ENCODE measurements around the gene CABP7.

CABP7 gene

DNA sequence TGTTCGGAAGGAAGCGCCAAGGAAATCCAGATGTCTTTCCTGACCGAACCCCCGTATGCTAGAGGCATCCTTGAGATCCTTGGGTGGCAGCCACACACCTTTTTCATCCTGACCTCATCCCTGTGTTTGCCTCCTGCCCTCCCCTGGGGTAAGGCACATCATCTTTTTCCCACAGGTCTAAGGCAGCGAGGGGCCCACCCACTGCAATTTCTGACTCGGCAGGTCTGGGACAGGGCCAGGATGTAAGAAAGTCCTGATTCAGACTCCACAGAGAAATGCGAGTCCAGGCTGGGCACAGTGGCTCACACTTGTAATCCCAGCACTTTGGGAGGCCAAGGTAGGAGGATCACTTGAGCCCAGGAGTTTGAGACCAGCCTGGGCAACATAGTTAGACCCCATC, 36.5 kb downstream of the CABP7 start:
- no peaks in the 10 kb centered on the region for H3K36me3 ChIP-seq (ENCODE audit: control insufficient read depth, low read length)
- H4K20me1 ChIP-seq (ENCODE audit: control insufficient read depth, insufficient read depth, low read depth, low read length) = no peaks in the 10 kb centered on the region
- H3K27ac ChIP-seq (ENCODE audit: low read depth, low read length) = no peak overlapping the region
- no peak overlapping the region for H3K4me3 ChIP-seq (ENCODE audit: low read length)
- no peaks in the 10 kb centered on the region for H3F3A ChIP-seq (ENCODE audit: control insufficient read depth, insufficient read depth)
- H3K9me3 ChIP-seq (ENCODE audit: control insufficient read depth, insufficient read depth, low read length) = no peaks in the 10 kb centered on the region
- no peaks in the 10 kb centered on the region for H3K4me1 ChIP-seq (ENCODE audit: control insufficient read depth, low read length)
- H3K4me2 ChIP-seq (ENCODE audit: low read length) = no peak overlapping the region
- TF ChIP-seq, protein P1, sequence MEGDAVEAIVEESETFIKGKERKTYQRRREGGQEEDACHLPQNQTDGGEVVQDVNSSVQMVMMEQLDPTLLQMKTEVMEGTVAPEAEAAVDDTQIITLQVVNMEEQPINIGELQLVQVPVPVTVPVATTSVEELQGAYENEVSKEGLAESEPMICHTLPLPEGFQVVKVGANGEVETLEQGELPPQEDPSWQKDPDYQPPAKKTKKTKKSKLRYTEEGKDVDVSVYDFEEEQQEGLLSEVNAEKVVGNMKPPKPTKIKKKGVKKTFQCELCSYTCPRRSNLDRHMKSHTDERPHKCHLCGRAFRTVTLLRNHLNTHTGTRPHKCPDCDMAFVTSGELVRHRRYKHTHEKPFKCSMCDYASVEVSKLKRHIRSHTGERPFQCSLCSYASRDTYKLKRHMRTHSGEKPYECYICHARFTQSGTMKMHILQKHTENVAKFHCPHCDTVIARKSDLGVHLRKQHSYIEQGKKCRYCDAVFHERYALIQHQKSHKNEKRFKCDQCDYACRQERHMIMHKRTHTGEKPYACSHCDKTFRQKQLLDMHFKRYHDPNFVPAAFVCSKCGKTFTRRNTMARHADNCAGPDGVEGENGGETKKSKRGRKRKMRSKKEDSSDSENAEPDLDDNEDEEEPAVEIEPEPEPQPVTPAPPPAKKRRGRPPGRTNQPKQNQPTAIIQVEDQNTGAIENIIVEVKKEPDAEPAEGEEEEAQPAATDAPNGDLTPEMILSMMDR (IDR thresholded peaks at IDR 0.05; ENCODE audit: low read depth, low read length, poor library complexity, severe bottlenecking) = no peak
- TF ChIP-seq EZH2phosphoT487 (IDR thresholded peaks at IDR 0.05; ENCODE audit: borderline replicate concordance, low read length) = no peak
- no peaks in the 10 kb centered on the region for H3K27me3 ChIP-seq (ENCODE audit: control insufficient read depth, low read length)
- H3K79me2 ChIP-seq (ENCODE audit: control insufficient read depth, low read length) = no peaks in the 10 kb centered on the region
- no peaks in the 10 kb centered on the region for H3K9me2 ChIP-seq (replicated peaks; ENCODE audit: control insufficient read depth, low read length)

DNA sequence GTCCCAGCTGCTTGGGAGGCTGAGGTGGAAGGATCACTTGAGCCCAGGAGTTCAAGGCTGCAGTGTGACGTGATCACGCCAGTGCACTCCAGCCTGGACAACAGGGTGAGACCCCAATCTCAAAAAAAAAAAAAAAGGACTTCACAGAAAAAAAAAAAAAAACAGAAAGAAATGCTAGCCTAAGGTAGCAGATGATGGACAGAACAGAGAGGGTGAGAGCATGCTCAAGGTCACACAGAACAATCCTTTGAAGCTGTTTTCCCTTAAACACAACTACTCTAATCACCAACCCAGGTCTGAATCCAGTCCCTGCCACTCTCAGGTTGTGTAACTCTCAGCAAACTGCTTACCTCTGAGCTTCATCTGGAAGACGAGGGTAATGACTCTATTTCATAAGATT, 37.3 kb downstream of the CABP7 start:
- no peaks in the 10 kb centered on the region for H3F3A ChIP-seq (ENCODE audit: control insufficient read depth, insufficient read depth)
- TF ChIP-seq, protein P1 (IDR thresholded peaks at IDR 0.05; ENCODE audit: low read depth, low read length, poor library complexity, severe bottlenecking) = no peak
- no peak for TF ChIP-seq EZH2phosphoT487 (IDR thresholded peaks at IDR 0.05; ENCODE audit: borderline replicate concordance, low read length)

DNA sequence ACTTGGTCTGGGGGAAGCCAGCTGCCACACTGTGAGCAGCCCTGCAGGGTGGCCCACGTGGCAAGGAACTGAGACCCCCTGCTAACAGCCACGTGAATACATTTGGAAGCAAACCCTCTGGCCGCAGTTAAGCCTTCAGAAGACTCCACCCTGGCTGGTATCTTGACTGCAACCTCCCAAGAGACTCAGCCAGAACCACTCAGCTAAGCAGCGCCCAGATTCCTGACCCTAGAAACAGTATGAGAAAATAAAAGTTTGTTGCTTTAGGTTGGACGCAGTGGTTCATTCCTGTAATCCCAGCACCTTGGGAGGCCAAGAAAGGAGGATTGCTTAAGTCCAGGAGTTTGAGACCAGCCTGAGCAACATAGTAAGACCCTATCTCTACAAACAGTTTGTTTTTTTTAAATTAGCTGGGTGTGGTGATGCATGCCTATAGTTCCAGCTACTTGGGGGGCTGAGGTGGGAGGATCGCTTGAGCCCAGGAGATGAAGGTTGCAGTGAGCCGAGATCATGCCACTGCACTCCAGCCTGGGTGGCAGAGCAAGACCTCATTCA, 38.3 kb downstream of the CABP7 start:
- Histone ChIP-seq H3K27ac (ENCODE audit: low read depth, low read length) (no peak overlapping the region), H3K79me2 (ENCODE audit: control insufficient read depth, low read length) (no peaks in the 10 kb centered on the region), H3K9me3 (ENCODE audit: control insufficient read depth, insufficient read depth, low read length) (no peaks in the 10 kb centered on the region), H4K20me1 (ENCODE audit: control insufficient read depth, insufficient read depth, low read depth, low read length) (no peaks in the 10 kb centered on the region), H3K9me2 (replicated peaks; ENCODE audit: control insufficient read depth, low read length) (no peaks in the 10 kb centered on the region), H3K27me3 (ENCODE audit: control insufficient read depth, low read length) (no peaks in the 10 kb centered on the region), H3K4me2 (ENCODE audit: low read length) (no peak overlapping the region), H3K4me1 (ENCODE audit: control insufficient read depth, low read length) (no peaks in the 10 kb centered on the region), H3K36me3 (ENCODE audit: control insufficient read depth, low read length) (no peaks in the 10 kb centered on the region), H3F3A (ENCODE audit: control insufficient read depth, insufficient read depth) (no peaks in the 10 kb centered on the region), H3K4me3 (ENCODE audit: low read length) (no peak overlapping the region)
- TF ChIP-seq, protein P1 (IDR thresholded peaks at IDR 0.05; ENCODE audit: low read depth, low read length, poor library complexity, severe bottlenecking) = no peak
- TF ChIP-seq EZH2phosphoT487 (IDR thresholded peaks at IDR 0.05; ENCODE audit: borderline replicate concordance, low read length) = no peak

More for the DNA sequence above, 37.3 kb downstream of the CABP7 start:
- no peaks in the 10 kb centered on the region for H3K9me3 ChIP-seq (ENCODE audit: control insufficient read depth, insufficient read depth, low read length)
- no peaks in the 10 kb centered on the region for H3K4me1 ChIP-seq (ENCODE audit: control insufficient read depth, low read length)
- no peaks in the 10 kb centered on the region for H3K9me2 ChIP-seq (replicated peaks; ENCODE audit: control insufficient read depth, low read length)
- no peak overlapping the region for H3K27ac ChIP-seq (ENCODE audit: low read depth, low read length)
- H4K20me1 ChIP-seq (ENCODE audit: control insufficient read depth, insufficient read depth, low read depth, low read length) = no peaks in the 10 kb centered on the region
- H3K4me3 ChIP-seq (ENCODE audit: low read length) = no peak overlapping the region
- no peaks in the 10 kb centered on the region for H3K27me3 ChIP-seq (ENCODE audit: control insufficient read depth, low read length)
- no peak overlapping the region for H3K4me2 ChIP-seq (ENCODE audit: low read length)
- H3K79me2 ChIP-seq (ENCODE audit: control insufficient read depth, low read length) = no peaks in the 10 kb centered on the region
- H3K36me3 ChIP-seq (ENCODE audit: control insufficient read depth, low read length) = no peaks in the 10 kb centered on the region

Measured in DOHH2 (cell line).